ENCODE data around the gene KCNT2. TPM values are rescaled to one million over a fixed set of nuclear protein-coding genes. Genes with fewer than 3 reads are reported as not detected.

Gene KCNT2
- total and polyA plus RNA-seq, 9 of the 15 experiments (the other 6 are each of a cell fraction or from before 2014, with no cell fraction given): 0.13 to 0.73 (median 0.28) TPM

GRCh38 chr1:196557797-196558196 is 50.4 kb downstream of the KCNT2 start (continued):
- TF ChIP-seq SFPQ (IDR thresholded peaks at IDR 0.05; ENCODE audit: low read depth, low read length) (no peak), POLR2AphosphoS2 (IDR thresholded peaks at IDR 0.05; ENCODE audit: low read length) (no peak), DLX4 (CRISPR knock-in tag; IDR thresholded peaks at IDR 0.05) (no peak), LEF1 (IDR thresholded peaks at IDR 0.05) (no peak), CHCHD3 (CRISPR knock-in tag; IDR thresholded peaks at IDR 0.05) (no peak), EP400 (IDR thresholded peaks at IDR 0.05) (no peak), ARID1B (IDR thresholded peaks at IDR 0.05) (no peak)

GRCh38 chr1:196550731-196551130 is 57.5 kb downstream of the KCNT2 start:
- ChIA-PET POLR2A (no interaction called here), CTCF (ENCODE audit: low intra/inter-chr PET ratio) (no interaction called here)
- FAIRE-seq (no peak), ATAC-seq (no peak), DNase-seq (ENCODE audit: extremely low read depth in 1 of 4, low spot score in 3 of 4) (no peak)
- Histone ChIP-seq H3K36me3 (ENCODE audit: control insufficient read depth, insufficient read depth, low read length) (no peaks in the 10 kb centered on the region), H3K4me1 (replicated peaks in 1 of 2; ENCODE audit: control insufficient read depth in 2 of 2, insufficient read depth in 2 of 2, low read length in 2 of 2) (peaks cover 0 to 4% of the 10 kb centered on the region in 2 experiments; a peak in 2 of 5 replicates), H3K4me3 (no peak overlapping the region), H3K4me2 (ENCODE audit: insufficient read depth, low read length) (no peak overlapping the region), H3K9me1 (ENCODE audit: control insufficient read depth, insufficient read depth, low read length) (no peaks in the 10 kb centered on the region), H3K27me3 (ENCODE audit: control insufficient read depth in 2 of 2, insufficient read depth in 2 of 2, low read length in 2 of 2) (no peaks in the 10 kb centered on the region), H2AFZ (ENCODE audit: low read depth, low read length) (no peak overlapping the region), H3K79me2 (ENCODE audit: control insufficient read depth, insufficient read depth, low read length) (no peaks in the 10 kb centered on the region), H4K20me1 (replicated peaks; ENCODE audit: control insufficient read depth, insufficient read depth, low read length) (no peaks in the 10 kb centered on the region), H3K9ac (ENCODE audit: insufficient read depth in 1 of 2, low read depth in 2 of 2, low read length in 2 of 2) (no peak overlapping the region), H3K9me3 (replicated peaks; ENCODE audit: control insufficient read depth, insufficient read depth, low read depth, low read length) (no peaks in the 10 kb centered on the region), H3K27ac (ENCODE audit: extremely low read depth, low read depth, low read length) (no peak overlapping the region)
- in situ Hi-C loops (cut with MboI): no loop called here
- intact Hi-C loops (cut with micrococcal nuclease): no loop called here
- no TSS peak for BruUV-seq (replicated peaks)
- no peak for TF ChIP-seq ZNF121 (CRISPR knock-in tag; conservative IDR thresholded peaks at IDR 0.05)
- no peak for TF ChIP-seq PBX2 (CRISPR knock-in tag; IDR thresholded peaks at IDR 0.05; ENCODE audit: low read depth)
- TF ChIP-seq PBX2 (tag; conservative IDR thresholded peaks at IDR 0.05; ENCODE audit: low read depth): no peak
- no peak for TF ChIP-seq CHCHD3 (CRISPR knock-in tag; IDR thresholded peaks at IDR 0.05)
- TF ChIP-seq ZNF239 (CRISPR knock-in tag; IDR thresholded peaks at IDR 0.05): no peak
- no peak for TF ChIP-seq MLLT1 (IDR thresholded peaks at IDR 0.05)
- no peak for TF ChIP-seq MAFG (tag; conservative IDR thresholded peaks at IDR 0.05)
- TF ChIP-seq ASH1L (IDR thresholded peaks at IDR 0.05; ENCODE audit: borderline replicate concordance, low read depth, partially characterized antibody): no peak
- TF ChIP-seq PTTG1 (tag; IDR thresholded peaks at IDR 0.05; ENCODE audit: low read depth): no peak
- no peak for TF ChIP-seq JUN (IDR thresholded peaks at IDR 0.05; ENCODE audit: borderline replicate concordance, low read depth, low read length)
- TF ChIP-seq JUN (CRISPR knock-in tag; IDR thresholded peaks at IDR 0.05; ENCODE audit: borderline replicate concordance): no peak
